ENCODE data around the gene HSPA9.

The HSPA9 gene

DNA sequence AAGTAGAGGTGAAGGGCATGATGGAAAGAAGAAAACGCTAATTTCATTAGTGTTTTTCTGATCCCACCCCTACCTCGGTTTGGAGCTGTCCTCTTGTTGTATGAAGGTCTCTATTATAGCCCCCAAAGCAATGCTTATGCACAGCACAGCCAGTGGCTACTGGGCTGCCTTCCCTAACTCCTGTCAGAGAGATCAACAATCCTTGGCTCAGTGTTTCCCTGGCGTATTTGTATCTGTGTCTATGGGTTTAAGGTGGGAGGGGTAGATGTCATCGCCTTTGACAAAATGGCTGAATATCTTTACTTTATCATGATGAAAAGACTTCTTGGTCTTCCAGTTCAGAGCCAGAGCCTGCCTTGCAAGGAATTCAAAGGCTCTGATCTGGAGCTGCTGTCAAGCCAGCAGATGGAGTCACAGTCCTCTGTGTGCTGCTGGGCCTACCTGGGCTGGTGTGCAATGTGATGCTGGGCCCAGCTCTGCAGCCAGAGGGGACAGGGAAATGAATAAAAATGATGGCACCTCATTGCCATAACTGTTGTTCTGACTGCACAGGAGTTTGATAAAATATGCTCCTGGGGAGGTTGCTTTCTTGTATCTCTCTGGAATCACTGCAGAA, 20.1 kb upstream of the HSPA9 start:
- no peak for DNase-seq (ENCODE audit: low spot score)

DNA sequence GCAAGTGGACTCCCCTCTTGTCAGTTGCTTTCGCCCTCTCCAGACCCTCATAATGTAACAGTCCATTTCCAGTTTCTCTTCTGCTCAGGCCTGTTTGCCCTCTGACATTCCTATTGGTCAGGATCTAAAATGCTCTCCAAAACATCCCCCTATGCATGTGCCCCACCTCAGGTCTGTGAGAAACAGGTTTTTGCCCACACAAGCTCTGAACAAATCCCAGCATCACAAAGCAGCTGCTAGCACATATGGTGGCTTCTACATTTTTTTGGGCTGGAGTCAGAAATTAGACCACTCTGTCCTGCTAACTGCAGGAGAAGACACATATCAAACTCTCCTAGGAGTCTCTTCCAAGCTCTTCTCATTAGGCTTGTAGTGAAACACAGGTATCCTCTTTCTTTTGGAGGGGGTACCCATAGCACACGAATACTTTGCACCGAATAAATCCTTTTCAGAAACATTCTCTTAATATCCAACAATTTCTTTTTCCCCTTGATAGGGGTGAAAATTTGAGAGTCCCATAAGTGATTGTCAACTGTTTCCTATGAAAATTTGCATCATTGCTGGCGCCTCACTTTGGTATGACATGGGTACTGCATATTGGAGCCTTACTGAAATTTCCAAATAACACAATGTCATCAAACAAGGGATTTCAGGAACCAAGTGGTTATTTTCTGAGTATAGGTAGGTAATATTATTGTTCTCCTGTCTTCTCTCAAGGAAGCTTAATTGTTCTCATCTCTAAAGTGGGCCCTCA, 19.3 kb upstream of the HSPA9 start:
- no peak for DNase-seq (ENCODE audit: low spot score)

DNA sequence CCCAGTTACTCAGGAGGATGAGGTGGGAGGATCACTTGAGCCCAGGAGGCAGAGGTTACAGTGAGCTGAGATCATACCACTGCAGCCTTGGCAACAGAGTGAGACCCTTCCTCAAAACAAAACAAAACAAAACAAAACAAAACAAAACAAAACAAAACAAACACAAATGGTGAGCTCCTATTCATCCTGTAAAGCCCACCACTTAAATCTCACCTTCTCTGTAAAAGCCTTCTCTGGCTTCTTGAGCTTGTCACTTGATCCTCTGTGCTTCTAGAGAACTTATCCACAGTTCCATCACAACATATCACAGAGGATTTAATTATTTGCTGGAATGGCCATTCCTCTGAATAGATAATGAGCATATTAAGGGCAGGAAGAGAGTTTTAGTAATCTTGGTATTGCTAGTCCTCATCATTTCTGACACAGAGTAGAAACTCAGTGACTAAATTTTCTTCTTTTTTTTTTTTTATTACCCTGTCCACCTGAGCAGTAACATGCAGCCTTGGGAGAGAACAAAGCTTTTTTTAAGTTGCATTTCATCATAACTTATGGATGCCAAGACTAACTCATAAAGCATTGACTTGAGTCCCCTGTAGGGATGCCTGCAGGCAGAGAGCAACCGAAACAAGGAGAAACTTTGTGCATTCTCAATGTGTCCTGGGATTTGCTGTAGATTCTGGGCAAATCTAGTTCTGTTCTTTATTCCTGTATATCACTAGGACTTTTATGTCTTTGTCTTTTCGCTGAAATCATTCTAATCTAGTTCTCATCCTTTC, 13.0 kb upstream of the HSPA9 start:
- no peak for DNase-seq (ENCODE audit: low spot score)

DNA sequence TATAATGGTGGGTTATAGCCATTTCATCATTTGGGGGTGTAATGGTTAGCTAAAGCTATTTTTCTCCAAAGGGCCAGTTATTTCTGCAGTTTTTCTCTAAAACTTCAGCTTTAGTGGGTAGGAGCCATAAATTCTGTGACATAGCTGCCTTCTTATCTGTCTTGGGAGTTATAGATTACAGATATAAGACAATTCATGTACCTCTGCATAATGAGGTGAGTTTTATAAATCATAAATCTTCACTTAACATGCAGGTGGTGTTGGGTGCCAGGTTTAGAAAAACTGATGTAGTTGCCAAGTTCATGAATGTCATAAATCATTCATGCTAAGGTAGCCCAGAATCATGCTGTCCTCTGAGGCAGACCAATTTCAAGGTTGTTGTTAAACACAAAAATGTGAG, 10.0 kb upstream of the HSPA9 start:
- DNase-seq (ENCODE audit: low spot score): no peak

DNA sequence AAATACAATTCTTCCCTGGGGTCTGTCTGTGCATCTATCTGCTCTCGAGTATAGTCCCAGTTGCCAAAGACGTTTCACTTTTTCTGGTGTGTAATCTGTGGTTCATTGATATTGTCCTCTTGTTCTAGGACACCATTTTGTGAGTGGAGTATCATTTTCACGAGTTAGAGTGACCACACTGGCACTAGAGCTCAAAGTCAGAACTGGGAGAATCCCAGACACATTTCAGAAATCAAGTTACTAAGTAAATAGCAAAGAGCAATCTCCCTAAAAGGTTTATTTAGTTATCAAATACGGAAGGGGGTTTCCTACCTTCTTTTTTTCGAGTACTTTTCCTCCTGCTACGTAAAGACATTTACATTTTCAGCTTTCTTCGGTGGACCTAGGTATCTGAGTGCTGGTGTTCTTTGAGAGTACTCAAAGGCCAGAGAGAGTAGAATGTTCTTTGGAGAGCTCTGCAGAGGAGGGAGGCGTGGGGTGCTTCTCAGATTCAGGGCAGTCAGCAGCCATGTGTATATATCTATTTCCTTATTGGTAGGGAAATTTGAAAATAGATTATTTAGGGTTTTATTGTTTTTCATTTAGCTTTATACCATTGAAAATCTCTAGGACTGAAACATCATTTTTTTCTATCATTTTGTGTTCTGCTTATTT, 8.9 kb upstream of the HSPA9 start:
- DNase-seq (ENCODE audit: low spot score): no peak

DNA sequence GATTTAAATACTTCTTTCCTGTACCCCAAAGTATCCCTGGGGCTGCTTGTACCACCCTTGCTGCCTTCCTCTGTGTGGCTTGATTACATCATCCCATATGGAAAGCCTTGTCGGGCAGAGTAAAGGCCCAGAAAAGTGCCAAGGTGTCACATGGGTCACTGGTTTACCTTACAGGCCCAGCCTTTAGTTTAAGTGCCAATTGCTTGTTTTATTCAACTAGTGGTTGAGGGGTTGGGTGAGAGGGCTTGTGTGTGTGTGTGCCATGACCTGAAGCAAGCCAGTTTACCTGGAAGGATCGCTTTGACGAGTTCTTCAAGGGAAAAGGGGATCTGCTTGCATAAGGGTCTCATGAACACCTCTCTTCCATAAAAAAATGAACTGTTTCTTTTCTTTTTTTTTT, 7.8 kb upstream of the HSPA9 start:
- no peak for DNase-seq (ENCODE audit: low spot score)

DNA sequence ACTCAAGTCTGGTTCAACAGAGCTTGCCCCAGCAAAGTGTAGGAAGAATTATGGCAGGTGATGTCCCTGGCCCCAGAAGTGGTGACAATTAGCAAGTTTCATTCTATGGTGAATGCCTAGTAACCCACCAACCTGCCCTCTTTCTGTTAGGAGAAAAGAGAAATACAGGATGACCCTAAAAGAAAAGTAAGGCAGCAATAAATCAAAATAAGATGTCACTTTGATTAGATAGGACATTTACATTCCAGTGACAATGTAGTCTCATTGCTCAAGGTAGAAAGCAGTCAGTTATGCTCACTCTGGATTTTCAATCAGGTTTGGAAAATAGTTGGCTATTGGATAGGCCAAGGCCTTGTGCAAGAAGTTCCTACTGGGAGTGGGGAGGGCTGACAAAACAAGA, 5.6 kb upstream of the HSPA9 start:
- DNase-seq (ENCODE audit: low spot score): no peak

DNA sequence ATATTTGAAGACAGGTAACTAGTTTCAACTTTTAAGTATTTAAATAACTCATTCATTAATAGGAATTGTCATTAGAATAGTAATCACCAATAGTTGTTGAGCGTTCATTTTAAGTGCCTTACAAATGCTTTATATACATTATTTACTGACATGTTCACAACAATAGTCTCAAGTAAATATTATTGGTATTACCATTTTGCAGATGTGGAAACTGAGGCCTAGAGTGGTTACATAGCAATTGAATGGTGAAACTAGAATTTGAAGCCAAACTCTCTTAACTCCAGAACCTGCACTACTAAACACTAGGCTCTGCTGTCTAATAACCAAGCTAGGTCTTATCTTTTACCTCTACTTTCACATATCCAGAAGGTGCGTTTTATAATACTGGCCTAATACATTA, 4.8 kb upstream of the HSPA9 start:
- no peak for DNase-seq (ENCODE audit: low spot score)

DNA sequence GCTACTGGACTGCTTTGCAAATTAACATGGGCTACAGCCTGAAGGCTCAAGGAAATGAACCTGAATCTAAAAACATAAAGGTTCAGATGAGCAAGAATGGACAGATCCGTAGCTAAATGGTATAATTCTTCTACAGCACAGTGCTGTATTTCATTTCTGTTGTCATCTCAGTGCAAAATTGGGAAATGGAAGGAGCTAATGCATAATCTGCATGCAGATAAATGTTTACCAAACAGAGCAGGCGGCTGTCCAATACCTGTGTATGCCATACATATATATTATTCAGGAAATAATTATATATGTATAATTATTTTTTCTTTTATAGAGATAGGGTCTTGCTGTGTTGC, 4.3 kb upstream of the HSPA9 start:
- DNase-seq (ENCODE audit: low spot score): no peak

DNA sequence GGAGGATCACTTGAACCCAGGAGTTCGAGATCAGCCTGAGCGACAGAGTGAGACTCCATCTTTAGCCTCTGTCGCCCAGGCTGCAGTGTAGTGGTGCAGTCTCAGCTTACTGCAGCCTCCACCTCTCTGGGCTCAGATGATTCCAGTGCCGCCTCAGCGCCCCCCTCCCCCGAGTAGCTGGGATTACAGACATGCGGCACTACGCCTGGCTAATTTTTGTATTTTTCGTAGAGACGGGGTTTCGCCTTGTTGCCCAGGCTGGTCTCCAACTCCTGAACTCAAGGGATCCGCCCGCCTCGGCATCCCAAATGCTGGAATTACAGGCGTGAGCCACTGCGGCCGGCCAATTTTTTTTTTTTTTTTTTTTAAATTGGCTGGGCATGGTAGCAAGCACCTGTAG, 2.3 kb upstream of the HSPA9 start:
- DNase-seq (ENCODE audit: low spot score): no peak

DNA sequence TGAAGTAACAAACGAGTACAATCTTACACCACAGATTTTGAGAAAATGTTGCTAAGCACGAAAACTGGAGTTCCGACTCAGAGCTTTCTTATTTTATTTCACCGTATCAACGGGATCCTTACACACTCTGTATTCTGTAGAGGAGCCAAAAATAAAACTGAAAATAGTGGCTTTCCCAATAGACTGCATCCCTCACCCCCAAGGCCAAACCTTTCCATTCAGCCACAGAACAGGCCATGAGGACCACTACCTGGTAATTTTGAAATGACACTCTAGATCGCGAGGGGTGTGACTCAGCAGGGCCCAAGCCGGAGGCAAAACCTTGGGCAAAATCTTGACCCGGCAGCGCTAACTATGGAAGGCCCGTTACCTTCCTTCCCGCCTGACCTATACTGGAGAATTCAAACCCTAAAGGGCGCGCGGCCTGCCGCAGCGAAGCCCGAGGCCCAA, 432 bp downstream of the HSPA9 start:
- no peak for DNase-seq (ENCODE audit: low spot score)

DNA sequence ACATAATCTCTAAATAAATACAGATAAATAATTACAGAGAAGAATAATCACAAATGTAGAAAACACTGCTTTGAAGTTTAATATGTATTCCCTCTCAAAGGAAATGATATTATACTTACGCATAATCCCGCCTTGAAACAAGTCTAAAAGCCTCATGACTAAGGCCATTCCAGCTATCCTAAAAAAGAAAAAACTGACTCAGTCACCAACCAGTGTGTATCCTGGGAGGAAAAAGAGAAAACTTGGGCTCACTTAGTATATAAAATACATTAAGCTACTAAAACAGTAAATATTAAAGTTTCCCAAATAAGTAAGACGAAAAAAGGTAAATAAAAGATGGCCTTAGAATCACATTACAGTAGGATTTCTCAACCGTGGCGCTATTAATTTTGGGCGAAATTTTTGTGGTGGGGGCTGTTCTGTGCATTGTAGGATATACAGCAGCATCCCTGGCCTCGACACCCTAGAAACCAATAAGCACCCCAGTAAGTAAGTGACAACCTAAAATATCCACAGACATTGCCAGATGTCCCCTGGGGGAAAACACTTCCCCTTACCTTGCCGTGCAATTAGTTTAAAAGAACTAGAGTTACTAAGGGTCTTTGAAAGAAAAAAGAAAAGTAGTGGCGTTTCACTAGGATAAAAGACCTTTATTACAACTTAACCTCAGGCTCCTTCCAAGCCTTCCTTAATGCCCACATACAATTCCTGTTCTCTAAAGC, 1.1 kb downstream of the HSPA9 start:
- DNase-seq (ENCODE audit: low spot score): no peak

DNA sequence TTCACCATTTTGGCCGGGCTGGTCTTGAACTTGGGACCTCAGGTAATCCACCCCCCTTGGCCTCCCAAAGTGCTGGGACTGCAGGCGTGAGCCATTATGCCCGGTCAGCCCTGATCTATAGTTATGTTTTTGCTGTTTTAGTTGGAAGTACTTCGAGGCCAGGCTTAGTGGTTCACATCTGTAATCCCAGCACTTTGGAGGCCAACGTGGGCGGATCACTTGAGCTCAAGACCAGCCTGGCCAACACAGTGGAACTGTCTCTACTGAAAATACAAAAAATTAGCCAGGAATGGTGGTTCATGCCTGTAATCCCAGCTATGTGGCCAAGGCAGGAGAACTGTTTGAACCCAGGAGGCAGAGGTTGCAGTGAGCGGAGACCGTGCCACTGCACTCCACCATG, 2.0 kb downstream of the HSPA9 start:
- DNase-seq (ENCODE audit: low spot score): no peak

DNA sequence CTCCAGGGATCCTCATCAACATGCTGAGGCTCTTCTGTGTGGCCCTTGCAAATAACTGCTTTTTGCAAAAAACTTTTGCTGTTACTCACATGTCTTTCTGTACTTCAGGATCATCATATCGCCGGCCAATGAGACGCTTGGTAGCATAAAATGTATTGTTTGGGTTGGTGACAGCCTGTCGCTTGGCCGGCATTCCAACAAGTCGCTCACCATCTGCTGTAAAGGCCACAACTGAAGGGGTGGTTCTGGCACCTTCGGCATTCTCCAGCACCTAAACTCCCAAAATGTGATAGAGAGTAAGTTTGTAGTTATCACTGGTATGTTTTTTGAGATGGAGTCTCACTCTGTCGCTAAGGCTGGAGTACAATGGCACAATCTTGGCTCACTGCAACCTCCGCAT, 4.3 kb downstream of the HSPA9 start:
- DNase-seq (ENCODE audit: low spot score): no peak

DNA sequence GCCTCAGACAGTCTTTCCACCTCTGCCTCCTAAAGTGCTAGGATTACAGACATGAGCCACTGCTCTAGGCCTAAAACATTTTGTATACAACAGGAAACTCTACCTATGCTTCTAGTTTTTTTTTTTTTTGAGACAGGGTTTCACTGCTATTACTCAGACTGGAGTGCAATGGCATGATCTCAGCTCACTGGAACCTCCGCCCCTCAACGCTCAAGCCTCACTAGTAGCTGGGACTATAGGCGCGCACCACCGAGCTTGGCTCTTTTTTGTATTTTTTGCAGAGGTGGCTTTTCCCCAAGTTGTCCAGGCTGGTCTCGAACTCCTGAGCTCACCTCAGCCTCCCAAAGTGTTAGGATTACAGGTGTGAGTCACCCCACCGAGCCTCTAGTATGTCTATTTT, 5.4 kb downstream of the HSPA9 start:
- no peak for DNase-seq (ENCODE audit: low spot score)

DNA sequence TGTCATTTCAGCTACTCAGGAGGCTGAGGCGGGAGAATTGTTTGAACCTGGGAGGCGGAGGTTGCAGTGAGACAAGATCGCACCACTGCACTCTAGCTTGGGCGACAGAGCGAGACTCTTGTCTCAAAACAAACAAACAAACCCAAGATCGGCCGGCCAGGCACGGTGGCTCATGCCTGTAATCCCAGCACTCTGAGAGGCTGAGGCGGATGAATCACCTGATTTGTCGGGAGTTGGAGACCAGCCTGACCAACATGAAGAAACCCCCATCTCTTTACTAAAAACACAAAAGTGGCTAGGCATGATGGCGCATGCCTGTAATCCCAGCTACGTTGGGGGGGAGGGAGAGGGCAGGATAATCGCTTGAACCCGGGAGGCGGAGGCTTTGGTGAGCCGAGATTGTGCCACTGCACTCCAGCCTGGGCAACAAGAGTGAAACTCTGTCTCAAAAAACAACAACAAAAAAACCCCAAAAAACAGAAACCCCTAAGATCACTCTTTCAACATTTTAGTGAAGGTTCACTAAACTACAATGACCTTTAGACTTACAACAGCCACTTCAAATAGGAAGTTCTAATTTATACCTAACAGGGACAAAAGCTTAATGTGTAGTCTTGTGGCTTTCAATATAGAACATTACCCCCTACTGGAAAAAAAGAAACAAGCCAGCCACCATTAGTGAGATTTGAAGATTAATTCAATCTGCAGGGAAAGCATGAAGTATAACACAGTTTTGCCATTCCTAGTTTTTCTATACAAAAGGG, 7.0 kb downstream of the HSPA9 start:
- DNase-seq (ENCODE audit: low spot score): no peak

DNA sequence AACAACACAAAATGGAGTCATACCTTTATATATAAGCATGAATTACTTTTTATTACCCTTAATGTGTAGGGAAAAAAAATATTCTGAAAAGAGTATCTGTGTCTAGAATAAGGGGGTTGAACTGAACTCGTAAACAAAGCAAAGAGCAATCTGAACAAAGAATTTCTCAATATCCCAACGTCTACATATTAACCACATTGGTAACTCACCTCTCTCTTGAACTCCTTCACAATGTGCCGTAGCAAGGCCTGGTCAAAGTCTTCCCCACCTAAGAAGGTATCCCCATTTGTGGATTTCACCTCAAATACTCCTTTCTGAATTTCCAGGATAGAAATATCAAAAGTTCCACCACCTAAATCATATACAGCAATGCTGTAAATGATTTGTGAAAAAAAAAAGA, 8.4 kb downstream of the HSPA9 start:
- no peak for DNase-seq (ENCODE audit: low spot score)

DNA sequence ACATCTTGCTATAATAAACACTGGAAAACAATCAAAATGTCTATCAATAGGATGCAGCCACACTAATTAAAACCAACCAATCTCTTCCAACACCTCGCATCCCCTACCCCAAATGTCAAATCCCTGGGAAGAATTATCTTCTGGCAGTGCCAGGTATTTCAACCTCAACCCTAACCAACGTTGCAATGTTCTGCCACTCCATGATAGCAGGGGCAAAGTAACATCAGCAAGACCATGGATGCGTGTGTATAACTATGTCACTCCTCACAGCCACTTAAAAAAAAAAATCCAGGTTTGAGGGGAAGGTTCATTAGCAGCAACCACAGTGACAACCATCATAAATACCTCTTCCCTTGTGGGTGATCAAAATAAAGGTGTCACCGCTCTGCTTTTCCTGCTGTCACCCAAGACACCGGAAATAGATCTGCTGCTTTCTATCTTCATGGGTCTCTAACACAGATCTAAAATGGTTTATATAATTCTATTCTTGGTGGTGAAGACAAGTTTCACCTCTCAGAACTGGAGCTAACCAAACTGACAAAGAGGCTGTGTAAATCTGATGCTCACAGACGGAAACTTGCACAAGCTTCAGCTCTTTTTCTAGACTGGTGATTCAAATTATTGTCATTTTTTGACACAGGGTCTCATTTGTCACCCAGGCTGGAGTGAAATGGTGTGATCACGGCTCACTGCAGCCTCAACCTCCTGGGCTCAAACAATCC, 9.9 kb downstream of the HSPA9 start:
- peak; percentile 25 for DNase-seq (ENCODE audit: low spot score)

DNA sequence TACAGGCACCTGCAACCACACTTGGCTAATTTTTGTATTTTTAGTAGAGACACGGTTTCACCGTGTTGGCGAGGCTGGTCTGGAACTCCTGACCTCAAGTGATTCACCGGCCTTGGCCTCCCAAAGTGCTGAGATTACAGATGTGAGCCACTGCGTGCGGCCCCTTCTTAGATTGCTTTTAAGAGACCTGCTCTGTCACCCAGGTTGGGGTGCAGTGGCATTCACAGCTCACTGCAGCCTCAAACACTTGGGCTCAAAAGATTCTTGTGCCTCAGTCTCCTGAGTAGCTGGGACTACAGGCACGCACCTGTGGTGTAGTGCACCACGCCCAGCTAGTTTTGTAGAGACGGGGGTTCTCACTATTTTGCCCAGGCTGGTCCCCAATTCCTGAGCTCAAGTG, 11.0 kb downstream of the HSPA9 start:
- no peak for DNase-seq (ENCODE audit: low spot score)

DNA sequence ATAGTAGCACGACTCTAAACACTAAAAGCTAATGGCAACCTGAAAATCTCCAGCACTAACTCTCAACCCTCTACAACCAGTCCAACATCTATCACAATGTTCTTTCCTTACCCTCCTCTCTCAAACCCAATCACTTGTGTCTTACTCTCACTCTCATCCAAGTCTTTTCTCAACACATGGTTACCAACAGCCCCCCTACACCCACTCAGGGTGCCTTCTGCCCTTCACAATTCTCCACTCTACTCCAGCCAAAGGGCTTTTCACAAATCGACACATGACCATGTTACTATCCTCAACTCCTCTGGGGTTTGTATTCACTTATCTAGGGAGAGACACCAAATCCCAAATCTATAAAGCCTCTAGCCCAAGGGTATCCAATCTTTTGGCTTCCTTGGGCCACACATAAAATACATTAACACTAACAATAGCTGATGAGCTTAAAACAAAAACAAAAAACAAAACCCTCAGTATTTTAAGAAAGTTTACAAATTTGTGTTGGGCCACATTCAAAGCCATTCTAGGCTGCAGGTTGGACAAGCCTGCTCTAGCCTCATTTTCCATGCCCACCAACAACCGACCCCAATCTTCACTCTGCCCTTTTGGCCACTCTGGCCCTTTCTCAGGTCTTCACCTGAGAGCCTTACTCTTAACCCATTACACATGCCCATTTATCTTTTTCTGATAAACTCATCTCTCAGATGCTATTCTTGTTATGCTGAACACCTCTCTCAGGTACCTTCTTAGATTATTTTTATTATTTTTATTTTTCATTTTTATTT, 11.7 kb downstream of the HSPA9 start:
- DNase-seq (ENCODE audit: low spot score): no peak
